ENCODE data around the gene PTPRA. TPM values are rescaled to one million over a fixed set of nuclear protein-coding genes. Genes with fewer than 3 reads are reported as not detected.

PTPRA gene
- total RNA-seq, 4 donors from 2014 or later = 26.2 to 53.7 (median 42.4) TPM

GRCh38 chr20:2865630-2866029, 7.7 kb upstream of the PTPRA start:
- no peak overlapping the region for H3K4me3 ChIP-seq
- no peak for DNase-seq
- H3K36me3 ChIP-seq = peaks cover 38 to 65% (median 46%) of the 10 kb centered on the region in 3 donors
- H3K9me3 ChIP-seq = no peaks in the 10 kb centered on the region
- intact Hi-C loops (cut with DNase I) = no loop called here
- H3K4me1 ChIP-seq = peaks cover 0 to 9% (median 2%) of the 10 kb centered on the region in 3 donors
- TF ChIP-seq CTCF (IDR thresholded peaks at IDR 0.05) = no peak
- TF ChIP-seq POLR2A (IDR thresholded peaks at IDR 0.05) = no peak
- H3K27me3 ChIP-seq = no peaks in the 10 kb centered on the region
- 87 to 92% methylated on average over 3 of the region's 3 CpGs for whole genome bisulfite sequencing, 2 donors
- H3K27ac ChIP-seq = no peak overlapping the region

- Histone ChIP-seq H3K9me3 (no peaks in the 10 kb centered on the region), H3K4me1 (peaks cover 0 to 15% (median 8%) of the 10 kb centered on the region in 3 donors), H3K4me3 (no peak overlapping the region), H3K36me3 (peaks cover 31 to 59% (median 43%) of the 10 kb centered on the region in 3 donors), H3K27ac (no peak overlapping the region), H3K27me3 (no peaks in the 10 kb centered on the region)
- intact Hi-C loops (cut with DNase I) = no loop called here
- WGBS, 2 donors = 85 to 96% methylated on average over 4 to 8 of the region's 11 CpGs
- TF ChIP-seq POLR2A (IDR thresholded peaks at IDR 0.05) (no peak), CTCF (IDR thresholded peaks at IDR 0.05) (no peak)
- DNase-seq = no peak
Observed at GRCh38 chr20:2866236-2866635, 7.0 kb upstream of the PTPRA start.

GRCh38 chr20:2867081-2867864, 6.0 kb upstream of the PTPRA start:
- no peak for DNase-seq
- WGBS, 2 donors = 59 to 62% methylated on average over 11 to 12 of the region's 12 CpGs
- intact Hi-C loops (cut with DNase I) = no loop called here
- TF ChIP-seq POLR2A (IDR thresholded peaks at IDR 0.05) = no peak
- TF ChIP-seq CTCF (IDR thresholded peaks at IDR 0.05) = no peak
- Histone ChIP-seq H3K4me1 (peaks cover 6 to 23% (median 13%) of the 10 kb centered on the region in 3 donors), H3K27ac (no peak overlapping the region), H3K36me3 (peaks cover 21 to 48% (median 33%) of the 10 kb centered on the region in 3 donors), H3K9me3 (no peaks in the 10 kb centered on the region), H3K27me3 (peaks cover 0 to 6% (median 0%) of the 10 kb centered on the region in 4 donors), H3K4me3 (no peak overlapping the region)

- DNase-seq = no peak
- no peak for TF ChIP-seq CTCF (IDR thresholded peaks at IDR 0.05)
- no peak for TF ChIP-seq POLR2A (IDR thresholded peaks at IDR 0.05)
- 79 to 84% methylated on average over 3 of the region's 3 CpGs for WGBS, 2 donors
Observed at GRCh38 chr20:2869381-2869780, 3.9 kb upstream of the PTPRA start.

GRCh38 chr20:2871111-2871465, 2.2 kb upstream of the PTPRA start:
- no peak overlapping the region for H3K4me3 ChIP-seq
- WGBS, 2 donors = 34 to 35% methylated on average over 2 of the region's 2 CpGs
- intact Hi-C loops (cut with DNase I) = no loop called here
- peaks cover 0 to 13% (median 0%) of the 10 kb centered on the region in 4 donors for H3K27me3 ChIP-seq
- H3K36me3 ChIP-seq = peaks cover 0 to 10% (median 7%) of the 10 kb centered on the region in 3 donors
- peaks cover 24 to 55% (median 29%) of the 10 kb centered on the region in 3 donors for H3K4me1 ChIP-seq
- TF ChIP-seq CTCF (IDR thresholded peaks at IDR 0.05) = no peak
- TF ChIP-seq POLR2A (IDR thresholded peaks at IDR 0.05) = no peak
- DNase-seq = no peak
- no peak overlapping the region for H3K27ac ChIP-seq
- H3K9me3 ChIP-seq = no peaks in the 10 kb centered on the region

More at GRCh38 chr20:2869381-2869780, 3.9 kb upstream of the PTPRA start:
- Histone ChIP-seq H3K27ac (no peak overlapping the region), H3K36me3 (peaks cover 7 to 27% (median 18%) of the 10 kb centered on the region in 3 donors), H3K4me1 (peaks cover 11 to 38% (median 15%) of the 10 kb centered on the region in 3 donors), H3K4me3 (no peak overlapping the region), H3K9me3 (no peaks in the 10 kb centered on the region), H3K27me3 (peaks cover 0 to 13% (median 0%) of the 10 kb centered on the region in 4 donors)
- intact Hi-C loops (cut with DNase I) = no loop called here
